ENCODE measurements around the gene NUP133.
"Not testable (repeated sequence)": the region's sequence is repeated elsewhere in the genome, so short reads cannot be mapped to it uniquely, and the experiment has no call there.

NUP133 gene

DNA sequence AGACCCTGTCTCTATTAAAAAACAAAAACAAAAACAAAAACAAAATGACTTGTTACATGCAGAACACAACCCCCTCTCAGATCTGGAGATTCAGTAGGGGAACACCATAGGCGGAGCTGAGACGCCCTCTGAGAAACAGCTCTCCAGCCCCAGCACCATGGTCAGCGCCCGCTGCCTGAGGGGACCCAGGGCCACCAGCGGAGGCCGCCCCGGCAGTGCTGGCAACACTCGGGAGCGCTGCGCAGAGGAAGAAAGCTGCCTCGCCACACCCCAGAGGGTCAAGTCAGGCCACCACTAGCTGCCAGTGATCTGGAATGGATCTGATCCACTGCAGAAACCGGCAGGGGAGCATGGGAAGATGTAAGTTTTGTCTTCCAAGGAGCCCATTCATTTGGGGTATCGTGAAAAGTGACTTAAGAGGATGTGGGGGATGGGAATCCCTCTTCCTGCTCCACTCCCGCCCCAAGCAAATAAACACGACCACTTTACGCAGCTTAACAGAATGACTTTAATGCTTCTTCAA, 77.3 kb downstream of the NUP133 start:
- no peak for TF ChIP-seq GATA1 (IDR thresholded peaks at IDR 0.05; ENCODE audit: low read depth, low read length)
- TF ChIP-seq POLR2A (IDR thresholded peaks at IDR 0.05; ENCODE audit: low read length): no peak
- peak; percentile 52 to 61 for DNase-seq

- TF ChIP-seq GATA1 (IDR thresholded peaks at IDR 0.05; ENCODE audit: low read depth, low read length): no peak
- no peak for TF ChIP-seq POLR2A (IDR thresholded peaks at IDR 0.05; ENCODE audit: low read length)
- no peak for DNase-seq
Measured at GRCh38 chr1:229428256-229428655, 79.9 kb downstream of the NUP133 start.

- TF ChIP-seq POLR2A (IDR thresholded peaks at IDR 0.05; ENCODE audit: low read length): no peak
- TF ChIP-seq GATA1 (IDR thresholded peaks at IDR 0.05; ENCODE audit: low read depth, low read length): no peak
- DNase-seq: no peak
Measured at GRCh38 chr1:229427572-229427971, 80.6 kb downstream of the NUP133 start.

- TF ChIP-seq POLR2A (IDR thresholded peaks at IDR 0.05; ENCODE audit: low read length) (no peak), GATA1 (IDR thresholded peaks at IDR 0.05; ENCODE audit: low read depth, low read length) (no peak)
Measured at GRCh38 chr1:229425564-229426159, 82.5 kb downstream of the NUP133 start.

DNA sequence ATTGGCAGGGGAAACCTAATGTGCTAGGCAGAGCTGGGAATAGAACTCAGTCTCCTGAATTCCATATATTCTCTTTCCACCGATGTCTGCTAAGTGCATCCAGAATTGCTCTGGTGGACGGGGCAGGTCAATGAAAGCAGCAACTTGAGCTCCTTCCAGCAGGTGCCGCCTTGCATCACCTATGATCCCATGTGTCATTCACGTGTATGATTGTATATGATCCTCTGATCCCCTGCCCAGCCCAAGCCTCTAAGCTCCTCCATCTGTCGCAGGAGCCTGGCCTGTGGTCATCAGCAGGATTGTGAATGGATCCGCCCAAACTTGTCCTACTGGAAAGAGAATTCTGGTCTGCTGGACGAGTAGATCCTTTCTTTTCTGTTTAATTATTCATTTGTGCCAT, 87.4 kb downstream of the NUP133 start:
- no peak for DNase-seq

More at GRCh38 chr1:229425564-229426159, 82.5 kb downstream of the NUP133 start:
- no peak for DNase-seq

GRCh38 chr1:229420224-229420623, 87.9 kb downstream of the NUP133 start:
- DNase-seq: no peak
- TF ChIP-seq GATA1 (IDR thresholded peaks at IDR 0.05; ENCODE audit: low read depth, low read length) (no peak), POLR2A (IDR thresholded peaks at IDR 0.05; ENCODE audit: low read length) (no peak)

More for the DNA sequence above, 87.4 kb downstream of the NUP133 start:
- TF ChIP-seq GATA1 (IDR thresholded peaks at IDR 0.05; ENCODE audit: low read depth, low read length): no peak
- no peak for TF ChIP-seq POLR2A (IDR thresholded peaks at IDR 0.05; ENCODE audit: low read length)

- not testable (repeated sequence) for DNase-seq
Measured at GRCh38 chr1:229418586-229418985, 89.6 kb downstream of the NUP133 start.

DNA sequence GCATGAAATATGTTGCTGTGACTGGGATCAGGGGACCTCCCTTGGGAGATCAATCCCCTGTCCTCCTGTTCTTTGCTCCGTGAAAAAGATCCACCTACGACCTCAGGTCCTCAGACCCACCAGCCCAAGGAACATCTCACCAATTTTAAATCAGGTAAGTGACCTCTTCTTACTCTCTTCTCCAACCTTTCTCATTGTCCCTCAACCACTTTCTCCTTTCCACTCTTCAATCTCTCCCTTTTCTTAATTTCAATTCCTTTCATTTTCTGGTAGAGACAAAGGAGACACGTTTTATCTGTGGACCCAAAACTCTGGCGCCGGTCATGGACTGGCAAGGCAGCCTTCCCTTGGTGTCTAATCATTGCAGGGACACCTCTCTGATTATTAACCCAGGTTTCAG, 95.3 kb downstream of the NUP133 start:
- DNase-seq: not testable (repeated sequence)

GRCh38 chr1:229412056-229412455, 96.1 kb downstream of the NUP133 start:
- no peak for TF ChIP-seq GATA1 (IDR thresholded peaks at IDR 0.05; ENCODE audit: low read depth, low read length)
- no peak for TF ChIP-seq POLR2A (IDR thresholded peaks at IDR 0.05; ENCODE audit: low read length)
- no peak for DNase-seq

DNA sequence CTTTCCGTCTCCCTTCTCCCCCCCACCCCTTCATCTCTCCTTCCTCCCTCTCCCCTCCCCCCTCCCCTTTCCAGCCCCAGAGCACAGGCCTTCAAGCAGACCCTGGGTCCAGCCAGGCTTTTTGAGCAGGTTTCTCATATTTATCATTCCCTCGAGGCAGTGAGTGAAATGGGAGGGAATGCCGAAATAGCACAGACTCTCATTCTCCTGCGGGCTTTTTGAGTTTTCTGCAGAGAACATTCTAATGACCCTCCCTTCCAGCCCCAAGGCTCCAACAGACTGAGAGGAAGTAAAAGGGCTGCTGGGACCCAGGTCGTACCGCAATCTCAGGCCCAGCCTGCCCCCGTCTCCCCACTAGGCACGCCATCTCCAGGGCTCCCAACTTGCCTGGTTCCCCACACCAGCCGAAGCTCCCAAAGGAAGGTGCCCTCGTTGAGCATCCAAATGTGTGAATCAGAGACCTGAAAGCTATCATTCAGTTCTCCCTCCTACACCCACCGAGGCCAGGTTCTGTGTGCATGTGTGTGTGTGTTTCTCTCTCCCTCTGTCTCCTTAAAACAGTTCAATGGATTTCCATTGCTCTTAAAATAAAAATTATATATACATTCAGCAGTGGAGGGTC, 96.6 kb downstream of the NUP133 start:
- DNase-seq: no peak
- TF ChIP-seq GATA1 (IDR thresholded peaks at IDR 0.05; ENCODE audit: low read depth, low read length) (no peak), POLR2A (IDR thresholded peaks at IDR 0.05; ENCODE audit: low read length) (no peak)

DNA sequence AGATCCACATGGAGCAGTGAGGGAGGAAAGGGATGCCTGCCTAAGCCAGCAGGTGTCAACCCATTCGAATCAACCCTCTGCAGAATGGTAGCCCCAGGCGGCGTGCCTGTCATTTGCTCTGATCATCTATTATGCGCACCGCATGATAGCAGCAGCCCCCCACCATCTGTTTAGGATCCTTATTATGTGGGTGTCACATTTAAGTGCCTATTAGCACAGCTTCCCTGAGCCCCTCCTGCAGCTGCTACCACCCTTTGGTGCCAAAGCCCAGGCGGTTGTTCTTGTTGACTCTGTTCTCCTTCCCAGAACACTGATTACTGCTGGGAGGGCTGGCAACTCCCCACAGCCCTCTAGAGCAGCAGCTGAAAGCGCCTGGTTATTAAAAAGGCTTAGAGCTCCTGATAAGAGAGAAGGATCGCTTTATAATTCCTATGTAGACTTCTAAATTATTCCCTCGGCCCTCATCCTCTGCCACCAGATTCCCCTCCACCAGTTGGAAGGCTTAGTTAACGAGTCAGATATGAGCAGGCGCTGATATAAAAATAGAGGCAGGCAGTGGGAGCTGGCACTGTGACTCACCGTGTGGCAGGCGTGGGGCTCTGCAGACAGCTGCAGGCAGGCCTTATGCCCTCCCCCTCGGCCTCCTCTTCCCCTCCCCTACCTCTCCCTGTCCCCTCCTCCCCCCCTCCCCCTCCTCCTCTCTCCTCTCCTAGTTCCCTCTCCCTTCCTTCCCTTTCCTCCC, 97.3 kb downstream of the NUP133 start:
- TF ChIP-seq GATA1 (IDR thresholded peaks at IDR 0.05; ENCODE audit: low read depth, low read length): no peak
- TF ChIP-seq POLR2A (IDR thresholded peaks at IDR 0.05; ENCODE audit: low read length): no peak
- DNase-seq: no peak

GRCh38 chr1:229410370-229410691, 97.8 kb downstream of the NUP133 start:
- no peak for DNase-seq
- TF ChIP-seq POLR2A (IDR thresholded peaks at IDR 0.05; ENCODE audit: low read length): no peak
- no peak for TF ChIP-seq GATA1 (IDR thresholded peaks at IDR 0.05; ENCODE audit: low read depth, low read length)

- DNase-seq: no peak
- TF ChIP-seq GATA1 (IDR thresholded peaks at IDR 0.05; ENCODE audit: low read depth, low read length): no peak
- TF ChIP-seq POLR2A (IDR thresholded peaks at IDR 0.05; ENCODE audit: low read length): no peak
Measured at GRCh38 chr1:229409616-229410369, 98.3 kb downstream of the NUP133 start.

- TF ChIP-seq GATA1 (IDR thresholded peaks at IDR 0.05; ENCODE audit: low read depth, low read length) (no peak), POLR2A (IDR thresholded peaks at IDR 0.05; ENCODE audit: low read length) (no peak)
- no peak for DNase-seq
Measured at GRCh38 chr1:229408458-229409037, 99.6 kb downstream of the NUP133 start.
